Peyer's patch (tissue), 4 donors: ENCODE measurements around the gene GLIS1.

Experiments used
- CTCF ChIP-seq, 6 experiments: fragments of 450-650 bp in 4 of 6; fragments of 200-600 bp in 2 of 6; sonication (generic) in 1 of 6; IDR thresholded peaks; one replicate each; pipeline ENCODE4 v1.5.1; 2017 to 2019; ENCODE audit warnings: antibody characterized with exemption in 6 of 6, mild to moderate bottlenecking in 3 of 6, moderate library complexity in 1 of 6
- POLR2A ChIP-seq, 2 donors: fragments of 450-650 bp; IDR thresholded peaks; one replicate each; pipeline ENCODE4 v1.5.1; 2017; ENCODE audit warnings: antibody characterized with exemption in 2 of 2, mild to moderate bottlenecking in 2 of 2, moderate library complexity in 2 of 2

DNA sequence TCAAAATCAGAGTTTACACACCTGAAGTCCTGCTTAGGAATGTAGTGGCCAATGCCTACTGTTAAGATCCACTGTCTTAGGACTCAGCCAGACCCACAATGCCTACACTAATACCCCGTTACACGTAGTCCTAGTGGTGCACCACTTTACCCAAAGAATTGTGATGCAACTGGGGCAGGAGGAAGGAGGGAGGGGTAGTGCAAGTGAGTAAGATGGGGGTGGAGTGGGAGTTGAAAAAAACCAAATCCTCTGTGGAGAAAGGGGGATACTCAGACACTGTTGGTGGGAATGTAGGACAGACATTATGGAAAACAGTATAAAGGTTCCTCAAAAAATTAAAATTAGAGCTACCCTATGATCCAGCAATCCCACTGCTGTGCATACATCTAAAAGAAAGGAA lies 19.5 kb downstream of the GLIS1 start:
- no peak for TF ChIP-seq CTCF (IDR thresholded peaks at IDR 0.05)
- TF ChIP-seq POLR2A (IDR thresholded peaks at IDR 0.05), result no peak
